GM19023 (cell line): Measurements from ENCODE around the gene STAT5B.
"Not testable (repeated sequence)": the region's sequence is repeated elsewhere in the genome, so short reads cannot be mapped to it uniquely, and the experiment has no call there.

Experiments
- ATAC-seq: cut with Tn5 transposase; IDR thresholded peaks from one replicate; pipeline ENCODE4 v1.9.1; 2021; ENCODE audit warnings: mild to moderate bottlenecking, moderate library complexity; ENCODE audit not compliant: unreplicated experiment

STAT5B gene

DNA sequence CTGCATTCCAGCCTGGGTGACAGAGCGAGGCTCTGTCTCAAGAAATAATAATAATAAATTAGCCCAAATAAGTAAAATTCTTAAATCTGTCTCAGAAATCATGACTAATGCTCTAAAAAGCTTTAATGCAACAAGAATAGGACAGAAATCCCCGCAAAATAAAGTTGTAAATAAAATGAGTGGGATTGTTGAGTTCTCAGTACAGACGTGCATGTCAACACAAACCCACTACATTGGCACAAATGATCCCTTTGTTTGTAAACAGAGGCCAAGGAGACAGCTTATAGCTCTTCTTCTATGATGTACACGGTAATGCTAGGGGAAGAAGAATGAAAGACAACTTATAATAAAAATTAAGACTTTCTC, 6.0 kb downstream of the STAT5B start:
- no peak for ATAC-seq

DNA sequence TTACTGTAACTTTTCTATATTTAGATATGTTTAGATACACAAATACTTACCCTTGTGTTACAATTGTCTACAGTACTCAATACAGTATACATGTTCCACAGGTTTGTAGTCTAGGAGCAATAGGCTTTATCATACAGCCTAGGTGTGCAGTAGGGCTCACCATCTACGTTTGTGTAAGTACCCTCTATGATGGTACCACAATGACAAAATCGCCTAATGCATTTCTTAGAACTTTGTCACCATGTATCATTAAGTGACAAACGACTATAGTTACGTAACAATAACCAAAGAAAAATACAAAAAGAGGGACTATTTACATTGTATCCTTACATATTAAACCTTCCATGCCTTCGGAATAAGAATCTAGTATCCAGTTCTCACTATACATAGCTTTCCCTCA, 8.0 kb downstream of the STAT5B start:
- no peak for ATAC-seq

DNA sequence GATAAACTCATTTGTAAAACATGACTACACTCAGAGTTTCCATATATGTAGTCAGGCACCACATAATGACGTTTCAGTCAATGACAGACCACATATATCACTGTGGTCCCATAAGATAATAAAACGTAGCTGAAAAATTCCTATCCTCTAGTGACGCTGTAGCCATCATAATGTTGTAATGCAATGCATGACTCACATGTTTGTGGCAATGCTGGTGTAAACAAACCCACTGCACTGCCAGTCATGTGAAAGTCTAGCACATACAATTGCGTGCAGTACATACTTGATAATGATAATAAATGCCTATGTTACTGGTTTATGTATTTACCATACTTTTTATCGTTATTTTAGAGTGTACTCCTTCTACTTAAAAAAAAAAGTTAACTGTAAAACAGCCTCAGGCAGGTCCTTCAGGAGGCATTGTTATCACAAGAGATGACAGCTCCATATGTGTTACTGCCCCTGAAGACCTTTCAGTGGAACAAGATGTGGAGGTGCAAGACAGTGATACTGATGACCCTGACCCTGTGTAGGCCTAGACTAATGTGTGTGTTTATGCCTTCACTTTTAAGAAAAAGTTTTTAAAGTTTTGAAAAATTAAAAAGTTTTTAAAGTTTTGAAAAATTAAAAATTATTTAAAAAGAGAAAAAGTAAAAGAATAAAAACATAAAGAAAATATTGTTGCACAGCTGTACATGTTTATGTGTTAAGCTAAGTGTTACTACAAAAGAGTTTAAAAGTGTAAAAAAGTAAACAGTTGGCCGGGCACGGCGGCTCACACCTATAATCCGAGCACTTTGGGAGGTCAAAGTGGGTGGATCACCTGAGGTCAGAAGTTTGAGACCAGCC, 9.0 kb downstream of the STAT5B start:
- no peak for ATAC-seq

DNA sequence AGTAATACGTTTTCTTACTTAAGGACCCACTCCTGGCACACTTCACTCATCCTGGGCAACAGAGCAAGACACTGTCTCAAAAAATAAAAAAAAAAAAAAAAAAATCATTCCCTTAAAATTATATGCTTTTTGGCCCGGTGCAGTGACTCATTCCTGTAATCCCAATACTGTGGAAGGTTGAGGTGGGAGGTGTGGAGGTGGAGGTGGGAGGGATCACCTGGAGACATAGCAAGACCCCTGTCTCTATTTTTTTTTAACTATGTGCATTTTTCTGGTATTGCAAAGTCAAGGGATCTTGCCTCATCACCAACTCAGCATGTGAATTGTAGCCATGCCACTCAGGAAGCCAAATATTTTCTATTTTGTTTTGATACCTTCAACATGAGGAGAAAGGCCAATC, 9.7 kb downstream of the STAT5B start:
- ATAC-seq = no peak

DNA sequence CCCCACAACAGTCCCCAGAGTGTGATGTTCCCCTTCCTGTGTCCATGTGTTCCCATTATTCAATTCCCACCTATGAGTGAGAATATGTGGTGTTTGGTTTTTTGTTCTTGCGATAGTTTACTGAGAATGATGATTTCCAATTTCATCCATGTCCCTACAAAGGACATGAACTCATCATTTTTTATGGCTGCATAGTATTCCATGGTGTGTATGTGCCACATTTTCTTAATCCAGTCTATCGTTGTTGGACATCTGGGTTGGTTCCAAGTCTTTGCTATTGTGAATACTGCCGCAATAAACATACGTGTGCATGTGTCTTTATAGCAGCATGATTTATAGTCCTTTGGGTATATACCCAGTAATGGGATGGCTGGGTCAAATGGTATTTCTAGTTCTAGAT, 11.8 kb downstream of the STAT5B start:
- ATAC-seq = not testable (repeated sequence)

DNA sequence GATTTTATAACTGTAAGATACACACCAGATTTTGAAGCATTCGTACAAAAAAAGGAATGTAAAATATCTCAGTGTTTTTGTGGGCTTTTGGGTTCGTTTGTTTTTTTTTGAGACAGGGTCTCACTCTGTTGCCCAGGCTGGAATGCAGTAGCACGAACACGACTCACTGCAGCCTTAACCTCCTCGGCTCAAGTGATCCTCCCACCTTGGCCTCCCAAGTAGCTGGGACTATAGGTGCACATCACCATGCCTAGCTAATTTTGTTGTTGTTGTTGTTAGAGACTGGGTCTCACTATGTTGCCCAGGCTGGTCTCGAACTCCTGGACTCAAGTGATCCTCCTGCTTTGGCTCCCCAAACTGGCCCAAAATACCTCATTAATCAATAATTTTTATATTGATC, 15.9 kb downstream of the STAT5B start:
- ATAC-seq = no peak

DNA sequence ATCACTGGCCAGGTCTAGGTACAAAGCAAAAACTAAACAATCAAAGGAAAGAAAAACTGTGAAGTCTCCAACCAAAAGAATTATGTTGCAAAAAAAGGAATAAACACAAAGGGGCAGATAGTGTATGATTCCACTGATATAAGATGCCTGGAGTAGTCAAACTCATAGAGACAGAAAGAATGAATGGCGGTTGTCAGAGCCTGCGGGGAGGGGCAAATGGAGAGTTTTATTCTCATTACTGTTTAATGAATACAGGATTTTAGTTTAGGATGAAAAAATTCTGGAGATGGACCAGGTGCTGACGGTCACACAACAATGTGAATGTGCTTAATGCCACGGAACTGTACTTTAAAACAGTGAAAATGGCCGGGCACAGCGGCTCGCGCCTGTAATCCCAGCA, 20.7 kb downstream of the STAT5B start:
- ATAC-seq = no peak

DNA sequence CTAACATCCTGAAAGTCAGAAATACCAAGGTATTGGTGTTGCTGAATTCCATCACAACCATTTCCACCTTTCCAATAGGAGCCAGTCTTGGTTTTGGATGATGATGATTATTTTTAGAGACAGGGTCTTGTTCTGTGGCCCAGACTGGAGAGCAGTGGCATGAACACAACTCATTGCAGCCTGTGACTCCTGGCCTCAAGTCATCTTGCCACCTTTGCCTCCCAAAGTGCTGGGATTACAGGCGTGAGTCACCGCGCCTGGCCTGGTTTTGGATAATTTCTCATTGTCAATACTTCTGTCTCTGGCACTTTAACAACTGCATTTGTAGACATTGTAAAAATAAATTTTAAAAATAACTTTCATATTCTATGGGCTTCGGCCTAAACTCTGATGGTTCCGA, 22.6 kb downstream of the STAT5B start:
- no peak for ATAC-seq

DNA sequence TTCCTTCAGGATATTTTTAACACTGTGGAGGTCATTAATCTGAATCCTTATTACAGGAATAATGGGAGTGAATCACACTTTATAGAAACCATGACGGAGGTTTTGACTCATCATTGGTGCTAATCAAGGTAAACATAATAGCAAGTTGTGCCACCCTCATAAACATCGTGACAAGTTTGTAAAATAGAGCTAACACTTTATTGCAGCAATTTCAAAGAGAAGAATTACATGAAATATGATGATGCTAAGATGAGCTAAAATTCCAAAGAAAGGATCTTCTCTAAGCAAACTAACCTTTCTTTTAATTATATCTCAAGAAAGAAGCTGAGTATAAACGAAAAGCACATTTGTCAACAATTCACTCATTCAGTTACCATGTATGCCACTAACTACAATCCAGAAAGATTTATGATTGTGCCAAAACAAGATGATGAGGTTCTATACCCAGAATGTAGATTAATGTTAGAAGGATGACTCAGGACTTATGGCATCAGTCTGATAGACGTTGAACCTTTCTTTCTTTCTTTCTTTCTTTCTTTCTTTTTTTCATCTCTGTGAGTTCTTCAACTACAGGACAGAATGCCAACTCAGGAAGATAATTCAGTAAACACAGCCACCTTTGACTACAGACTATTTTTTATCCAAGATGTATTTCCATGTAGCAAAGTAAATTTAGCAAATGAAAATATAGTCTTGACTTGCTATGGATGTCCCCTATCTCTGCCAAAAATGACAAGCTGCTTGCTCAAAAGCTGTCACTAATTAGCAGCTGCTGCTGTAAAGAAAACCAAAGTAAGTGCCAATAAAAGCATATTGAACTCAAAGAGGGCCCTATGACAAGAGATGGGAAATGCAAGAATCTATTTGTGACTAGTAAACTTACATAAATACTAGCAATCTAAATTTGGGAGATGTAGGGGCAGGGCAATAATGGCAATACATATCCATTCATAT, 23.3 kb downstream of the STAT5B start:
- no peak for ATAC-seq

DNA sequence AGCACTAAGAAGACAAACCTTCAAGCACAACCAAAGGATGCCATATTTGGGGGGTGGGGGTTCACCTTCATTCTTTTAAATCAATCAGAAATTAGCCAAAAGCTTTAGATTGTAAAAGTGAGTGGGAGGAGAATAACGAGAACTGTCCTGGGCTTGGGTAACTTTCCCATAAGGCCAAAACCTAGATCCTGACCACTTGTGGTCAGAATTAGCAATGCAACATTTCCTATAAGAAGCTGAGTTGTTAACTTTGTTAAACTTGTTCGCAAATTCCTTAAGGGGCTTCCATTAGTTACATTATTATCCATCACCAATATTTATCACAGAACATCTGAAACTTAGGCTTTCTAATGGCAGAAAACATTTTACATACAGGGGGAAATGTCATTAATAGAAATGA, 25.1 kb downstream of the STAT5B start:
- ATAC-seq = no peak

DNA sequence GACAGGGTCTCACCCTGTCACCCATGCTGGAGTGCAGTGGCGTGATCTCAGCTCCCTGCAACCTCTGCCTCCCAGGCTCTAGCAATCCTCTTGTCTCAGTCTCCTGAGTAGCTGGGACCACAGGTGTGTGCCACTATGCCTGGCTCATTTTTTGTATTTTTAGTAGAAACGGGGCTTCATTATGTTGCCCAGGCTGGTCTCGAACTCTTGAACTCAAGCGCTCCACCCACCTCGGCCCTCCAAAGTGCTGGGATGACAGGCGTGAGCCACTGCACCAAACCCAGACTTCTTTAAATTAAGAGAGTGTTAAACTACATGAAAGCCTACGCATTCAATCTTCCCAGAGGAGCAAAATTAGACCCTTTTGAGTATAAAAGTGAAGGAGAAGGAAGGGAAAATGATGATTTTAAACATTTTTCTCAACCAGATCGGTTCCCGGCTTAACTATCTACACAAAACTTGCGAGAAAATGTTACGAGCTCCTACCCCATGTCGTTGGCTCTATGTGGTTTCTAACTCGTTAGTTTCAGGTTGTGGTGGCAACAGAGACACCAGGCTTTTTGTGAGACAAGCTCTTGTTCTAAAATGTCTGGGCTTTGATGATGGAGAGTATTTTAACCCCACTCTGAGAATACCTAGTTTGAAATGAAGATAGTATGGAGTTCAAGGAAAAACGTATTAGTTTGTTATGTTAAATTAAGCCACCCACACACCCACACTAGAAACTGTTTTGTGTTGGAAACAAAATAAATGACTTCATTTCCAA, 26.3 kb downstream of the STAT5B start:
- ATAC-seq = no peak

DNA sequence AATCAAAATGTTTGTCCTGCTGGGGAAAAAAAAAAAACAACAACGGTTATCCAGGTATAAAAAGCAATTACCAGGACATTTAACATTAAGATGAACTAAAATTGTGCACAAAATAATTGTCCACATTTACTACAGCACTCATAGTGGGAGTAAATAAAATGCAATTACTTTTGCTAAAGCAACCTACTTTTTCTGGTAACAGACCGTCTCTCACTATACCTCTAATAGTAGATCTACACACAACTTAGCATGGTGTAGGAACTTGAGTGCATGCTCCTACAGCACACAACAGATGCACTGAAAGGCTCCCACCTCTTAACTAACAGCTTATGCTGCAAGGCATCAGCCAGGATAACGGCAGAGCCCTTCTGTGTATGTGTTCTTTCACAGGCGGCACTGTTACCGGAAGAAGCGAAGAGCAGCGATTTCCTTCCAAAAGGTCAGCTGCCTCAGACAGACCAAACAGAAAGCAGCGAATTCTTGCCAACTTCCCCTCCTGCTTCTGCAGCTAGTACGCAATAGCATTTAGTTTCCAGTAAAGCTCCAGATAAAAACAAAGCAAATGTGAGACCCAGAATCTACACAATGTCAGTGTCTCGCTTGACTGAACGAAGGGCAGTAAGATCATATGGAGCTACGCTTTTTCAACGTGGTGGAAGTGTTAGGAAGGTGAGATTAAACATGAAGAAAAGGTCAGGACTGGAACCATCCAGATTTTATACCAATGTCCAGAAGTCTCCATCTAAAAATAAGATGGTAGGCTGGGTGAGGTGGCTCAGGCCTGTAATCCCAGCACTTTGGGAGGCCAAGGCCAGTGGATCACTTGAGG, 27.6 kb downstream of the STAT5B start:
- peak; percentile 70 for ATAC-seq

DNA sequence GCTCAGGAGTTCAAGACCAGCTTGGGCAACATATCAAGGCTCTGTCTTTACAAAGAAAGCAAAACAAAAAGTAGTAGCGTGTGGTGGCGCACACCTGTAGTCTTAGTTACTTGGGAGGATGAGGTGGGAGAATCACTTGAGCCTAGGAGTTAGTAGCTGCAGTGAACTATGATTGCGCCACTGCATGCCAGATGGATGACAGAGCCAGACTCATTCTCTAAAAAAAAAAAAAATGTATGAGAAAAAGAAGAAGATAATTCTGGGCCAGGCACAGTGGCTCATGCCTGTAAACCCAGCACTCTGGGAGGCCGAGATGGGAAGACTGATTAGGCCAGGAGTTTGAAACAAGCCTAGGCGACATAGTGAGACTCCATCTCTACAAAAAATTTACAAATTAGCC, 28.5 kb downstream of the STAT5B start:
- ATAC-seq = no peak

DNA sequence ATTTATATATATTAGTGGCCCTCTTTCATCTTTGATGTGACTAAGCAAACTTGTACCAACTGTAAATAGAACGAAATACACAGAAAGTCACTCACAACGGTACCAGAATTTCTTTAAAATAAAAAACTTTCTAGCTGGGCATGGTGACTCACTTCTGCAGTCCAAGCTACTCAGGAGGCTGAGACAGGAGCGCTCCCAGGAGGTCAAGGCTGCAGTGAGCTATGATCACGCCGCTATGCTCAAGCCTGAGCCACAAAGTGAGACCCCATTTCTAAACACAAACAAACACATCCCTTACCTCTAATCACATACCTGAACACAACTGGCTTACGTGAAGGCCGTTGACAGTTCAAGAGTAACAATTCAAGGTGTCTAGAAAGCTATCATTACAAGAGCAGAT, 29.7 kb downstream of the STAT5B start:
- ATAC-seq = no peak

DNA sequence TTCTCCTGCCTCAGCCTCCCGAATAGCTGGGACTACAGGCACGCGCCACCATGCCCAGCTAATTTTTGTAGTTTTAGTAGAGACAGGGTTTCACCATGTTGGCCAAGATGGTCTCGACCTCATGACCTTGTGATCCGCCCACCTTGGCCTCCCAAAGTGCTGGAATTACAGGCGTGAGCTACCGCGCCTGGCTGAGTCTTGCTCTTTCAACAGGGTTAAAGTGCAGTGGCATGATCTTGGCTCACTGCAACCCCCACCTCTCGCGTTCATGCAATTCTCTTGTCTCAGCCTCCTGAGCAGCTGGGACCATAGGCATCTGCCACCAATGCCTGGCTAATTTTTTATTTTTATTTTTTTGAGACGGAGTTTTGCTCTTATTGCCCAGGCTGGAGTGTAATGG, 31.0 kb downstream of the STAT5B start:
- not testable (repeated sequence) for ATAC-seq

DNA sequence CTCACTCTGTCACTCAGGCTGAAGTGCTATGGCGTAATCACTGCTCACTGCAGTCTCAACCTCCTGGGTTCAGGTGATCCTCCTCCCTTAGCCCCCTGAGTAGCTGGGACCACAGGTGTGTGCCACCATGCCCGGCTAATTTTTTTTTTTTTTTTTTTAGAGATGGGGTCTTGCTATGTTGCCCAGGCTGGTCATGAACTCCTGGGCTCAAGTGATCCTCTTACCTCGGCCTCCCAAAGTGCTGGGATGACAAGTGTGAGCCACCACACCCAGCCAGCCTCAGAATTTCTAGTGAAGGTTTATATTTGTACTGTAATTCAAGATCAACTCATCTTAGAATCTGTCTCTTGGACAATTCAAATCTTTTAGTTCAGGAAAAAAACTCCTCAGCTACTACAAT, 32.1 kb downstream of the STAT5B start:
- not testable (repeated sequence) for ATAC-seq

DNA sequence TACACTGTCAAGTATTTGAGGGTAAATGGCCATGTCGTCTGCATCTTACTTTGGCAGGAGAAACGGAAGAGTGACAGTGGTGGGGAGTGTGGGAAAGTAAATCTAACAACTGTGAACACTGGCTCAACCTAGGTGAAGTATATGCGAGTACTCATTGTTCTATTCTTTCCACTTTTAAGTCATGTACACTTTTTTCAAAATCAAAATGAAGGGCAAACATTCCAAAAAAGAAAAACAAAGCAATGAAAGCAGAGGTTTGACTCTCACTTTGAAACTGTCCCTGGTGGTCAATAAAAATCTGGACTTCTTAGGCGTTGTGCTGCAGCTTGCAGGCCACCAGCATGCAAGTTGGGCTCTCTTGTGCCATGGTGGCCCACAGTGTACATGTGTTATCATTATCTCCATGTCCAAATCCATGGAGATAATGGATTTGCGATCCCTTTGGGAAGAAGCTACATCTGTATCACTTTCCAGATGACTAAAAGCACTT, 32.7 kb downstream of the STAT5B start:
- no peak for ATAC-seq

DNA sequence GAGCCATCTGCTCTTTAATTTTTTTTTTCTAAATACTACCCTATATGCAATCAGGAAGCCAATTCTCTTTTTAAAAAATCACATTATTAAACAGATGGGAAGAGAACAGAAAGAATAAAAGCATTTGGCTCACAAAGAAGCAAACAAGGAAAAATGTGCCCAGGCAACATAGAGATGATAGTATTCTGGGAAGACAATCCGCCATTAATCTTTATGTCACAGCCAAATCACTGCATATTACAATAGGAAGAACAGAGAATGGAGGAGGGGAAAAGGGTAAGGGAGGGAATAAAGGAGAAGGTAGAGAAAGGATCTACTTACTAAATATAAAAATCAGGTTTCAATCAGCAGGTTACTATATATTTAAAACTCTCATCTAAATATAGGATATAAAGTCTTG, 34.3 kb downstream of the STAT5B start:
- ATAC-seq = no peak

DNA sequence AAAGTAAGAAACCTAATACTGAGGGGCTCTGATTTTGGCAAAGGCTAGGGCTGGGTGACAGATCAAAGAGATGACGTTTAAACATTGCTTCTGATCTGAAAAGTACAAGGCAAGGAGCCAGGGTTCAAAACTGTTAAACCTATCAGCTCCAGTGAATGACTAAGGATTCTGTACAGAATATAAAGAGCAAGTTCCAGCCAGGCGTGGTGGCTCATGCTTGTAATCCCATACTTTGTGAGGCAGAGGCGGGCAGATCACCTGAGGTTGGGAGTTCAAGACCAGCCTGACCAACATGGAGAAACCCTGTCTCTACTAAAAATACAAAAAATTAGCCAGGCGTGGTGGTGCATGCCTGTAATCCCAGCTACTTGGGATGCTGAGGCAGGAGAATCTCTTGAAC, 35.3 kb downstream of the STAT5B start:
- ATAC-seq = not testable (repeated sequence)

DNA sequence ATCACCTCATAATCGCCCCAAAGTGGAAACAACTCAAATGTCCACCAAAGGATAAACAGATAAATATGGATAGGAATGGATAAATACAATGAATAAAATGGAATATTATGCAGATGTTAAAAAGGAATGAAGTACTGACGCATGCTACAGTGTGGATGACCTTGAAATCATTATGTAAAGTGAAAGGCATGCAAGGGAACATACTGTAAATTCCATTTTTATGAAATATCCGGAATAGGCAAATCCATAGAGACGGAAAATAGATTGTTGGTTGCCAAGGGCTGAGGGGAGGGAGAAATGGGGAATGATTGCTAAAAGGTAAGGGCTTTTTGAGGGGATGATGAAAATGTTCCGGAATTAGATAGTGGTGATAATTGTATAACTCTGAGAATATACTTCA, 36.0 kb downstream of the STAT5B start:
- no peak for ATAC-seq
